HepG2 (cell line): ENCODE results near the gene LRRC74A. TPM values are rescaled to one million over a fixed set of nuclear protein-coding genes. Genes with fewer than 3 reads are reported as not detected.

Experiments used
- CBX1 ChIP-seq: IDR thresholded peaks from one replicate; pipeline ENCODE4 v1.6.1; 2016; ENCODE audit warnings: antibody characterized with exemption, low read depth
- FOSL2 ChIP-seq: sonication (generic); formaldehyde crosslinking; IDR thresholded peaks from 2 replicates; pipeline ENCODE4 v1.4.0; 2020; ENCODE audit warnings: missing genetic modification reagents
- HMG20A ChIP-seq: IDR thresholded peaks from 2 replicates; pipeline ENCODE4 v1.6.1; 2016; ENCODE audit warnings: borderline replicate concordance
- HNRNPL ChIP-seq: fragments of 200-400 bp; formaldehyde crosslinking; IDR thresholded peaks from 2 replicates; pipeline ENCODE4 v1.6.1; 2017; ENCODE audit warnings: mild to moderate bottlenecking, low read depth, low read length
- ISL2 ChIP-seq: sonication (generic); formaldehyde crosslinking; IDR thresholded peaks from 2 replicates; pipeline ENCODE4 v1.5.0; 2020; ENCODE audit warnings: missing genetic modification reagents
- JUND ChIP-seq: sonication (generic); formaldehyde crosslinking; IDR thresholded peaks from 2 replicates; pipeline ENCODE4 v1.8.0; 2022; ENCODE audit warnings: mild to moderate bottlenecking, missing genetic modification reagents
- KLF12 ChIP-seq: sonication (generic); formaldehyde crosslinking; IDR thresholded peaks from 2 replicates; pipeline ENCODE4 v1.4.0; 2020; ENCODE audit warnings: missing genetic modification reagents, borderline replicate concordance
- MAX ChIP-seq: IDR thresholded peaks from 2 replicates; pipeline ENCODE4 v1.6.1; 2012; ENCODE audit warnings: inconsistent platforms
- MLXIP ChIP-seq: sonication (generic); formaldehyde crosslinking; IDR thresholded peaks from 2 replicates; pipeline ENCODE4 v1.9.0; 2021; ENCODE audit warnings: missing genetic modification reagents, borderline replicate concordance
- NCOA1 ChIP-seq: sonication (generic); formaldehyde crosslinking; IDR thresholded peaks from 2 replicates; pipeline ENCODE4 v1.9.0; 2021; ENCODE audit warnings: missing genetic modification reagents
- PTBP1 ChIP-seq: fragments of 200-400 bp; formaldehyde crosslinking; IDR thresholded peaks from 2 replicates; pipeline ENCODE4 v1.6.1; 2018; ENCODE audit warnings: low read length, low read depth; ENCODE audit not compliant: poor library complexity, severe bottlenecking
- REST ChIP-seq, 2 experiments: IDR thresholded peaks; 2 replicates each; pipeline ENCODE4 v1.6.1; 2011 to 2012; ENCODE audit warnings: low read length in 2 of 2, borderline replicate concordance in 1 of 2, low read depth in 1 of 2, mild to moderate bottlenecking in 1 of 2, moderate library complexity in 1 of 2
- ZBTB4 ChIP-seq: sonication (generic); formaldehyde crosslinking; IDR thresholded peaks from 2 replicates; pipeline ENCODE4 v1.4.0; 2020; ENCODE audit warnings: missing genetic modification reagents, mild to moderate bottlenecking, borderline replicate concordance
- ZFP36L1 ChIP-seq: sonication (generic); formaldehyde crosslinking; IDR thresholded peaks from 2 replicates; pipeline ENCODE4 v1.8.0; 2022; ENCODE audit warnings: mild to moderate bottlenecking, missing genetic modification reagents, moderate library complexity
- ZNF496 ChIP-seq: sonication (generic); formaldehyde crosslinking; IDR thresholded peaks from 2 replicates; pipeline ENCODE4 v1.8.1; 2023; ENCODE audit warnings: mild to moderate bottlenecking, moderate library complexity, missing genetic modification reagents; ENCODE audit not compliant: insufficient replicate concordance
- ZNF576 ChIP-seq: sonication (generic); formaldehyde crosslinking; IDR thresholded peaks from 2 replicates; pipeline ENCODE4 v1.4.0; 2020; ENCODE audit warnings: mild to moderate bottlenecking, missing genetic modification reagents
- ZNF670 ChIP-seq: sonication (generic); formaldehyde crosslinking; IDR thresholded peaks from 2 replicates; pipeline ENCODE4 v1.8.0; 2022; ENCODE audit warnings: mild to moderate bottlenecking, missing genetic modification reagents, borderline replicate concordance
- ZSCAN5A ChIP-seq: sonication (generic); formaldehyde crosslinking; IDR thresholded peaks from 2 replicates; pipeline ENCODE4 v1.8.0; 2022; ENCODE audit warnings: mild to moderate bottlenecking, missing genetic modification reagents, borderline replicate concordance
- polyA plus RNA-seq, 8 experiments: library from polyadenylated mRNA; depleted of rRNA in 3 of 8; stranded (reverse) in 7 of 8; unstranded in 1 of 8; fragments of >200 nt; fragmentation: Illumina TruSeq in 4 of 8; extraction: Trizol in 4 of 8; gene quantifications; 2 replicates each; pipeline versions ENCODE4 v1.2.1 to v1.2.3, GENCODE V29; 2011 to 2016; ENCODE audit warnings: low read depth in 4 of 8, missing spikeins in 1 of 8, mixed read lengths in 1 of 8; ENCODE audit not compliant: insufficient read depth in 1 of 8
- total RNA-seq, 5 experiments: library from RNA; depleted of rRNA; stranded (reverse); fragments of >200 nt; fragmentation: Illumina TruSeq; extraction: Trizol; gene quantifications; 2 replicates each; pipeline ENCODE4 v1.2.3, GENCODE V29; 2016; ENCODE audit warnings: low read depth in 1 of 5

Gene LRRC74A
- total and polyA plus RNA-seq, 2 of the 13 experiments (the other 11 are each of a cell fraction or from before 2014, with no cell fraction given) = not detected

GRCh38 chr14:76832503-76832988 lies 6.3 kb downstream of the LRRC74A start (continued):
- TF ChIP-seq MAX = peak; percentile 56; the same call in 1 of the 2 replicates
- TF ChIP-seq MLXIP = no peak
- TF ChIP-seq PTBP1 = no peak
- peak; percentile 76; the same call in 1 of the 2 replicates for TF ChIP-seq HMG20A (CRISPR knock-in tag)
- peak; percentile 67 for TF ChIP-seq ISL2 (CRISPR knock-in tag)
- no peak for TF ChIP-seq ZNF576 (CRISPR knock-in tag)
- peak; percentile 84 for TF ChIP-seq FOSL2
- no peak for TF ChIP-seq REST (IDR thresholded peaks at IDR 0.05; ENCODE audit: borderline replicate concordance in 1 of 2, low read depth in 1 of 2, low read length in 2 of 2)
- no peak for TF ChIP-seq NCOA1 (CRISPR knock-in tag)
- no peak for TF ChIP-seq ZBTB4
- no peak for TF ChIP-seq JUND
- TF ChIP-seq HNRNPL = no peak
- TF ChIP-seq ZNF670 (CRISPR knock-in tag) = 0 out of 2 replicates have a peak, but pooled peaks have one; percentile 54
- no peak for TF ChIP-seq KLF12
- no peak for TF ChIP-seq ZNF496 (CRISPR knock-in tag)
- TF ChIP-seq ZFP36L1 (CRISPR knock-in tag) = no peak
- no peak for TF ChIP-seq ZSCAN5A (CRISPR knock-in tag)
- no peak for TF ChIP-seq CBX1
